ENCODE data around the gene GAL.

GAL gene

DNA sequence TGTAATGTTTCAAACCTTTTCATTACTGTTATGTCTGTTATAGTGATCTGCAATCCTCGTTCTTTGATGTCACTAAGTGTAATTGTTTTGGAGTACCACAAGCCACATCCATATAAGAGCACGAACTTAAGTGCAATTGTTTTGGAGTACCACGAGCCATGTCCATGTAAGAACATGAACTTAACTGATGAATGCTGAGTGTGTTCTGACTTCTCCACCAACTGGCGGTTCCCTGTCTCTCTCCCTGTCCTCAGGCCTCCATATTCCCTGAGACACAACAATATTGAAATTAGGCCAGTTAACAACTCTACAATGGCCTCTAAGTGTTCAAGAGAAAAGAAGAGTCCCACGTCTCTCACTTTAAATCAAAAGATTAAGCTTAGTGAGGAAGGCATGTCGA lies 43.4 kb downstream of the GAL start:
- Mint-ChIP-seq H3K27me3 (ENCODE audit: low read depth, poor library complexity) (peaks cover 17% of the 10 kb centered on the region), H3K4me1 (no peaks in the 10 kb centered on the region), H3K4me3 (no peak overlapping the region), H3K36me3 (ENCODE audit: low read depth) (no peaks in the 10 kb centered on the region), H3K9me3 (no peaks in the 10 kb centered on the region), H3K27ac (no peak overlapping the region)
- TF ChIP-seq, protein P1, sequence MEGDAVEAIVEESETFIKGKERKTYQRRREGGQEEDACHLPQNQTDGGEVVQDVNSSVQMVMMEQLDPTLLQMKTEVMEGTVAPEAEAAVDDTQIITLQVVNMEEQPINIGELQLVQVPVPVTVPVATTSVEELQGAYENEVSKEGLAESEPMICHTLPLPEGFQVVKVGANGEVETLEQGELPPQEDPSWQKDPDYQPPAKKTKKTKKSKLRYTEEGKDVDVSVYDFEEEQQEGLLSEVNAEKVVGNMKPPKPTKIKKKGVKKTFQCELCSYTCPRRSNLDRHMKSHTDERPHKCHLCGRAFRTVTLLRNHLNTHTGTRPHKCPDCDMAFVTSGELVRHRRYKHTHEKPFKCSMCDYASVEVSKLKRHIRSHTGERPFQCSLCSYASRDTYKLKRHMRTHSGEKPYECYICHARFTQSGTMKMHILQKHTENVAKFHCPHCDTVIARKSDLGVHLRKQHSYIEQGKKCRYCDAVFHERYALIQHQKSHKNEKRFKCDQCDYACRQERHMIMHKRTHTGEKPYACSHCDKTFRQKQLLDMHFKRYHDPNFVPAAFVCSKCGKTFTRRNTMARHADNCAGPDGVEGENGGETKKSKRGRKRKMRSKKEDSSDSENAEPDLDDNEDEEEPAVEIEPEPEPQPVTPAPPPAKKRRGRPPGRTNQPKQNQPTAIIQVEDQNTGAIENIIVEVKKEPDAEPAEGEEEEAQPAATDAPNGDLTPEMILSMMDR (IDR thresholded peaks at IDR 0.05): no peak
- DNase-seq: no peak

- H3K4me3 Mint-ChIP-seq: no peak overlapping the region
- H3K36me3 Mint-ChIP-seq (ENCODE audit: low read depth): no peaks in the 10 kb centered on the region
- no peak overlapping the region for H3K27ac Mint-ChIP-seq
- H3K27me3 Mint-ChIP-seq (ENCODE audit: low read depth, poor library complexity): peaks cover 12% of the 10 kb centered on the region
- TF ChIP-seq, protein P1 (IDR thresholded peaks at IDR 0.05): no peak
- no peak for DNase-seq
- peaks cover 13% of the 10 kb centered on the region for H3K4me1 Mint-ChIP-seq
- H3K9me3 Mint-ChIP-seq: no peaks in the 10 kb centered on the region
These were observed 49.8 kb downstream of the GAL start for GRCh38 chr11:68734111-68734510.

DNA sequence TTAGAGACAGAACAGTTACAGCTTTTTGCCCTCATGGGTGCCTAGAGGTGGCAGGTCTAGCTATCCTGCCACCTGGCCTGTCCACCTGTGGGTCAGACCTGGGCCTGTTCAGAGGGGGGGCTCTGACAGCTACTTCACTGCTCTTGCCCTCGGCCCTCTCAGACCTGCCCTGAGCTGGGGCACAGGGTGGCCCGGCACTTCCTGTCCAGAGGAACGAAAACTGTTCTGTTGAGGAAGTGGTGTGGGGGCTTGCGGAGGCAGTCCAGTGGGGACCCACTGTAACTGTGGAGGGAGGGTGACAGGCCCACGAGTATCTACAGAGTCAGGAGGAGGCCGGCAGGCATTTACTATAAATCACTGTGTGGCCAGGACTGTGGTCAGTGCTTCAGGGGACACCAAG lies 50.8 kb downstream of the GAL start:
- Mint-ChIP-seq H3K27ac (no peak overlapping the region), H3K4me3 (no peak overlapping the region), H3K9me3 (no peaks in the 10 kb centered on the region), H3K27me3 (ENCODE audit: low read depth, poor library complexity) (peaks cover 12% of the 10 kb centered on the region), H3K4me1 (peaks cover 13% of the 10 kb centered on the region), H3K36me3 (ENCODE audit: low read depth) (no peaks in the 10 kb centered on the region)
- DNase-seq: no peak
- TF ChIP-seq, protein P1 (IDR thresholded peaks at IDR 0.05): no peak

GRCh38 chr11:68735646-68736045 lies 51.3 kb downstream of the GAL start:
- Mint-ChIP-seq H3K4me3 (no peak overlapping the region), H3K27me3 (ENCODE audit: low read depth, poor library complexity) (peaks cover 12% of the 10 kb centered on the region), H3K4me1 (peaks cover 15% of the 10 kb centered on the region), H3K9me3 (no peaks in the 10 kb centered on the region), H3K27ac (no peak overlapping the region), H3K36me3 (ENCODE audit: low read depth) (no peaks in the 10 kb centered on the region)
- no peak for DNase-seq
- TF ChIP-seq, protein P1 (IDR thresholded peaks at IDR 0.05): no peak

Data from nephron progenitor cell (in vitro differentiated cells).